Body of pancreas (tissue), 4 donors: ENCODE results near the gene SNRPD3. TPM values are rescaled to one million over a fixed set of nuclear protein-coding genes. Genes with fewer than 3 reads are reported as not detected.
A peak's percentile ranks its signal among the peaks of the same experiment; 100 is the strongest.
"Not testable (repeated sequence)": the region's sequence is repeated elsewhere in the genome, so short reads cannot be mapped to it uniquely, and the experiment has no call there.

Experiments
- ATAC-seq: fragments of 150-250 bp; one replicate; pipeline ENCODE4 v1.9.1; 2016
- DNase-seq, 4 donors: peaks; one replicate each; pipeline ENCODE4 v3.0.0-alpha.2; 2019
- H3K27ac ChIP-seq, 4 donors: fragments of 200-600 bp; sonication (generic); 1 replicate in 3 of 4; 2 replicates in 1 of 4; pipeline versions ENCODE4 v1.5.1 to v1.6.1; 2016 to 2019; ENCODE audit warnings: mild to moderate bottlenecking in 1 of 4, mixed read lengths in 1 of 4, moderate library complexity in 1 of 4
- H3K27me3 ChIP-seq, 2 donors: fragments of 200-600 bp; sonication (generic); one replicate each; pipeline ENCODE4 v1.6.0; 2016; ENCODE audit warnings: mild to moderate bottlenecking in 1 of 2
- H3K36me3 ChIP-seq, 2 donors: fragments of 200-600 bp; sonication (generic); replicated peaks in 1 of 2; 2 replicates each; pipeline ENCODE4 v1.5.1; 2016; ENCODE audit warnings: low read depth in 2 of 2; ENCODE audit not compliant: insufficient read depth in 1 of 2
- H3K4me1 ChIP-seq: fragments of 200-600 bp; sonication (generic); one replicate; pipeline ENCODE4 v1.6.0; 2016
- H3K4me3 ChIP-seq, 2 donors: fragments of 200-600 bp; sonication (generic); 1 replicate in 1 of 2; 2 replicates in 1 of 2; pipeline ENCODE4 v1.5.1; 2016 to 2019
- H3K9me3 ChIP-seq, 3 donors: fragments of 200-600 bp; sonication (generic); 1 replicate in 2 of 3; 2 replicates in 1 of 3; pipeline ENCODE4 v1.5.1; 2016
- POLR2A ChIP-seq, 3 donors: fragments of 450-650 bp; IDR thresholded peaks; one replicate each; pipeline ENCODE4 v1.6.1; 2016; ENCODE audit warnings: antibody characterized with exemption in 3 of 3, mild to moderate bottlenecking in 2 of 3
- WGBS, 2 donors: methylation state at CpG; one replicate each; pipeline ENCODE4 v1.1.5; 2017; 5-methylcytosine and 5-hydroxymethylcytosine counted together
- intact Hi-C: fragments of 100-400 bp; cut with DNase I; formaldehyde crosslinking; loops from one replicate; pipeline ENCODE4 v1.15.1; 2023
- total RNA-seq, 2 donors: library from RNA; depleted of rRNA; stranded (reverse); fragments of >200 nt; gene quantifications; one replicate each; pipeline ENCODE4 v1.1.0, GENCODE V29; 2016
- TF ChIP-seq, protein P1 (sequence below), 7 experiments: fragments of 450-650 bp in 4 of 7; fragments of 200-600 bp in 3 of 7; sonication (generic) in 3 of 7; IDR thresholded peaks; one replicate each; pipeline ENCODE4 v1.5.1; 2016 to 2019; ENCODE audit warnings: antibody characterized with exemption in 7 of 7

SNRPD3 gene
- total RNA-seq, 2 donors from 2014 or later: 30.4 to 65.6 TPM

GRCh38 chr22:24521791-24522245 is 34.0 kb upstream of the SNRPD3 start:
- Histone ChIP-seq H3K27ac (peak overlapping the region in 2 of 4 donors; percentile 16 to 29), H3K36me3 (no peaks in the 10 kb centered on the region), H3K9me3 (no peaks in the 10 kb centered on the region), H3K27me3 (no peaks in the 10 kb centered on the region), H3K4me1 (peaks cover 15% of the 10 kb centered on the region), H3K4me3 (no peak overlapping the region)
- WGBS, 2 donors: 4 to 20% methylated on average over 6 to 8 of the region's 8 CpGs
- ATAC-seq (peak; percentile 79), DNase-seq (peak; percentile 57 to 83 (median 76))
- TF ChIP-seq, protein P1, sequence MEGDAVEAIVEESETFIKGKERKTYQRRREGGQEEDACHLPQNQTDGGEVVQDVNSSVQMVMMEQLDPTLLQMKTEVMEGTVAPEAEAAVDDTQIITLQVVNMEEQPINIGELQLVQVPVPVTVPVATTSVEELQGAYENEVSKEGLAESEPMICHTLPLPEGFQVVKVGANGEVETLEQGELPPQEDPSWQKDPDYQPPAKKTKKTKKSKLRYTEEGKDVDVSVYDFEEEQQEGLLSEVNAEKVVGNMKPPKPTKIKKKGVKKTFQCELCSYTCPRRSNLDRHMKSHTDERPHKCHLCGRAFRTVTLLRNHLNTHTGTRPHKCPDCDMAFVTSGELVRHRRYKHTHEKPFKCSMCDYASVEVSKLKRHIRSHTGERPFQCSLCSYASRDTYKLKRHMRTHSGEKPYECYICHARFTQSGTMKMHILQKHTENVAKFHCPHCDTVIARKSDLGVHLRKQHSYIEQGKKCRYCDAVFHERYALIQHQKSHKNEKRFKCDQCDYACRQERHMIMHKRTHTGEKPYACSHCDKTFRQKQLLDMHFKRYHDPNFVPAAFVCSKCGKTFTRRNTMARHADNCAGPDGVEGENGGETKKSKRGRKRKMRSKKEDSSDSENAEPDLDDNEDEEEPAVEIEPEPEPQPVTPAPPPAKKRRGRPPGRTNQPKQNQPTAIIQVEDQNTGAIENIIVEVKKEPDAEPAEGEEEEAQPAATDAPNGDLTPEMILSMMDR (IDR thresholded peaks at IDR 0.05): peak in 6 of 7 experiments; percentile 40 to 83 (median 74)
- TF ChIP-seq POLR2A (IDR thresholded peaks at IDR 0.05): no peak
- intact Hi-C loops: loop anchor here (5.0 kb wide), 1 partner anchor 95 kb away; the partner anchor contains the start of gene ADORA2A

DNA sequence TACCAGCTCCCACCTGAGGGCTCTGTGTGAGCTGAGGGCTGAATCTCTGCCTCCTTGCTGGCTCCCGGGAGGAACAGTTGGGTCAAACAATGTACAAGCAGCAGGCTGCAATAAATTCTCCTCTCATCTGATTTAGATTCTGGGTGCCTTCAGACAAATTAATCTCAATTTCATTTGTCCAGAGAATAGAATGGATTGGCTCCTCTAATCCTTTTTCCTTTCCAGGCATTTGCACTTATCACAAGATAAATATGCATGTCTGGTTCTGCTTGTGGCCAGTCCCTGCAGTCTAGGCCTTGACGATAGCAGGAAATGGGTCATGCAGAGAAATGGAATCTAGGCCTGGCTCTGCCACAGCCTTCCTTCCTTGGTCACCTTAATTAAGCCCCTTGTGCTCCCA is 31.9 kb upstream of the SNRPD3 start:
- no peaks in the 10 kb centered on the region for H3K27me3 ChIP-seq
- H3K9me3 ChIP-seq: no peaks in the 10 kb centered on the region
- no peak overlapping the region for H3K4me3 ChIP-seq
- no peak for DNase-seq
- TF ChIP-seq, protein P1 (IDR thresholded peaks at IDR 0.05): no peak
- TF ChIP-seq POLR2A (IDR thresholded peaks at IDR 0.05): no peak
- peaks cover 15% of the 10 kb centered on the region for H3K4me1 ChIP-seq
- no peaks in the 10 kb centered on the region for H3K36me3 ChIP-seq
- WGBS, 2 donors: 17 to 20% methylated on average over 2 of the region's 2 CpGs
- intact Hi-C loops: loop anchor here (5.0 kb wide), 1 partner anchor 97 kb away; the partner anchor contains the start of gene ADORA2A
- ATAC-seq: no peak
- peak overlapping the region in 3 of 4 donors; percentile 21 to 37 (median 26) for H3K27ac ChIP-seq

DNA sequence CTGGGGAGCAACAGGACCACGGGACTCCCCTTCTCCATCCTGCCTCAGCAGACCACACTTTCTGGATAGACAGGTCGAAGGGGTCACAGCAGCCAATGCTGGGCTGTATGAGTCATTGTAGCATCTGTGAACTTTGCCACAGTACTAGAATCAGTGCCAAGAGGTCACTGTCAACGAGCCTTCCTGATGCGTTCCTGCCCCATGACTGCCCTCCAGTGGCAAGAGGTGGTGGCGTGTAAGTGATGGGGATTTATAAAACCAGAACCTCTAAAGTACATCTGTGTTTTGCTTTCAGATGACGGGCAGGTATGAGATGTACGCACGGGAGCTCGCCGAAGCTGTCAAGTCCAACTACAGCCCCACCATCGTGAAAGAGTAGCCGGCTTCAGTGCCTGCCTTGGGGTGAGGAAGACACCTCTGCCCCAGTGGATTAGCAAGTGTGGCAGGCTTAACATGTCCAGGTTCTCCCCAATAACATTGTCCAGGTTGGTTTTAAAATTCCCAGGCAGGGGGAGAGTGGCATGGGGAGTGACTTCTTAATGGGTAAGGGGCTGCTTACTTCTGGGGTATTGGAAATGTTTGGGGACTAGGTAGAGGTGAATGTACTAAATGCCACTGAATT is 30.3 kb upstream of the SNRPD3 start:
- WGBS, 2 donors: 1 to 5% methylated on average over 10 to 12 of the region's 12 CpGs
- no peak overlapping the region for H3K27ac ChIP-seq
- H3K4me3 ChIP-seq: no peak overlapping the region
- H3K4me1 ChIP-seq: peaks cover 15% of the 10 kb centered on the region
- H3K9me3 ChIP-seq: no peaks in the 10 kb centered on the region
- no peaks in the 10 kb centered on the region for H3K27me3 ChIP-seq
- H3K36me3 ChIP-seq: no peaks in the 10 kb centered on the region
- intact Hi-C loops: no loop called here
- TF ChIP-seq, protein P1 (IDR thresholded peaks at IDR 0.05): peak; percentile 71 to 87 (median 80)
- no peak for TF ChIP-seq POLR2A (IDR thresholded peaks at IDR 0.05)
- peak; percentile 83 for ATAC-seq
- peak; percentile 79 to 87 (median 82) for DNase-seq

GRCh38 chr22:24526191-24526590 is 29.6 kb upstream of the SNRPD3 start:
- H3K4me3 ChIP-seq: no peak overlapping the region
- H3K36me3 ChIP-seq: no peaks in the 10 kb centered on the region
- peaks cover 20% of the 10 kb centered on the region for H3K4me1 ChIP-seq
- no peaks in the 10 kb centered on the region for H3K27me3 ChIP-seq
- DNase-seq (no peak), ATAC-seq (no peak)
- intact Hi-C loops: no loop called here
- TF ChIP-seq POLR2A (IDR thresholded peaks at IDR 0.05): no peak
- TF ChIP-seq, protein P1 (IDR thresholded peaks at IDR 0.05): no peak
- WGBS, 2 donors: 82 to 84% methylated on average over 2 of the region's 2 CpGs
- no peak overlapping the region for H3K27ac ChIP-seq
- no peaks in the 10 kb centered on the region for H3K9me3 ChIP-seq

DNA sequence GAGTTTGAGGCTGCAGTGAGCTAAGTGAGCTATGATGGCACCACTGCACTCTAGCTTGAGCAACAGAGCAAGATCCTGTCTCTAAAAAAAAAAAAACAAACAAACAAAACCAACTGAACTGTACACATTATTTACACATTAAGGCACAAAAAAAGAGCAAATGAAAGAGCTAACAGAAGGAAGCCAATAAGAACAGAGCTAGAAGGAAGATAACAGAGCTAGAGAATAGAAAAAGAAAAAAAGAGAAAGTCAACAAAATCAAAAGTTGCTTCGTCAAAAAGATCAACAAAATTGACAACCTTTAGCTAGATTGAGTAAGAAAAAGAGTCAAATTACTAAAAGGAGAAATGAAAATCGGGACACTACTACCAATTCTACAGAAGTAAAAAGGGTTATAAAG is 25.9 kb upstream of the SNRPD3 start:
- H3K27ac ChIP-seq: no peak overlapping the region
- no peaks in the 10 kb centered on the region for H3K9me3 ChIP-seq
- TF ChIP-seq POLR2A (IDR thresholded peaks at IDR 0.05): no peak
- TF ChIP-seq, protein P1 (IDR thresholded peaks at IDR 0.05): no peak
- H3K4me3 ChIP-seq: no peak overlapping the region
- 51 to 52% methylated on average over 2 of the region's 2 CpGs for WGBS, 2 donors
- no peak for DNase-seq
- intact Hi-C loops: no loop called here
- H3K27me3 ChIP-seq: no peaks in the 10 kb centered on the region
- H3K36me3 ChIP-seq: no peaks in the 10 kb centered on the region
- peaks cover 27% of the 10 kb centered on the region for H3K4me1 ChIP-seq
- no peak for ATAC-seq

DNA sequence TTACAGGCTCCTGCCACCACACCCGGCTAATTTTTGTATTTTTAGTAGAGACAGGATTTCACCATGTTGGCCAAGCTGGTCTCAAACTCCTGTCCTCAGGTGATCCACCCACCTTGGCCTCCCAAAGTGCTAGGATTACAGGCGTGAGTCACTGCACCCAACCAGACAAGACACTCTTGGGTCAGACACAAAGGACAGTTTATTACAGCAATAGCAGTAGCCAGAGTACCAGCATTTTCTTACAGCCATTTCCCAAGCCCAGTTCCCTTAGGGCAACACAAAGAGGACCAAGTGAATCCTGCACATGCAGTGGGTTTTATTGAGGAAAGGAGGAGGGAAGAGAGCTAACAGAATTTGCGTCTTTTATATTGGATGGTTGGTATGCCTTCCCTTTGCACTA is 24.8 kb upstream of the SNRPD3 start:
- intact Hi-C loops, H3K9me3 ChIP-seq, H3K4me3 ChIP-seq, H3K27me3 ChIP-seq, ATAC-seq, H3K36me3 ChIP-seq, DNase-seq: not testable (repeated sequence)
- H3K27ac ChIP-seq: peak overlapping the region in 2 of 4 donors; percentile 20 to 56
- 61 to 62% methylated on average over 3 of the region's 3 CpGs for WGBS, 2 donors
- H3K4me1 ChIP-seq: peaks cover 30% of the 10 kb centered on the region
